ENCODE results near the gene F12.
"Not testable (repeated sequence)": the region's sequence is repeated elsewhere in the genome, so short reads cannot be mapped to it uniquely, and the experiment has no call there.

F12 gene

GRCh38 chr5:177378884-177379883 is 30.2 kb downstream of the F12 start:
- peak; percentile 85 for DNase-seq (ENCODE audit: low read depth, low spot score)
- TF ChIP-seq CTCF (IDR thresholded peaks at IDR 0.05; ENCODE audit: low read depth, low read length), result no peak
- in situ Hi-C loops (cut with HindIII; ENCODE audit: low sequenced_read_pairs), result no loop called here
- no peak overlapping the region for H3K4me3 ChIP-seq (ENCODE audit: low read depth, low read length)

- H3K4me3 ChIP-seq (ENCODE audit: low read depth, low read length), result no peak overlapping the region
- no peak for TF ChIP-seq CTCF (IDR thresholded peaks at IDR 0.05; ENCODE audit: low read depth, low read length)
- DNase-seq (ENCODE audit: low read depth, low spot score), result no peak
- in situ Hi-C loops (cut with HindIII; ENCODE audit: low sequenced_read_pairs), result no loop called here
These were observed 31.2 kb downstream of the F12 start for GRCh38 chr5:177377851-177378776.

GRCh38 chr5:177376107-177376506 is 33.3 kb downstream of the F12 start:
- no peak for TF ChIP-seq CTCF (IDR thresholded peaks at IDR 0.05; ENCODE audit: low read depth, low read length)
- no peak overlapping the region for H3K4me3 ChIP-seq (ENCODE audit: low read depth, low read length)
- DNase-seq (ENCODE audit: low read depth, low spot score), result no peak
- in situ Hi-C loops (cut with HindIII; ENCODE audit: low sequenced_read_pairs), result no loop called here

- H3K4me3 ChIP-seq (ENCODE audit: low read depth, low read length); DNase-seq (ENCODE audit: low read depth, low spot score); in situ Hi-C loops (cut with HindIII; ENCODE audit: low sequenced_read_pairs): not testable (repeated sequence)
These were observed 33.8 kb downstream of the F12 start for GRCh38 chr5:177375516-177375915.

GRCh38 chr5:177374211-177374610 is 35.2 kb downstream of the F12 start:
- no peak overlapping the region for H3K4me3 ChIP-seq (ENCODE audit: low read depth, low read length)

GRCh38 chr5:177373806-177374205 is 35.6 kb downstream of the F12 start:
- DNase-seq (ENCODE audit: low read depth, low spot score), result no peak
- no peak overlapping the region for H3K4me3 ChIP-seq (ENCODE audit: low read depth, low read length)
- TF ChIP-seq CTCF (IDR thresholded peaks at IDR 0.05; ENCODE audit: low read depth, low read length), result no peak
- in situ Hi-C loops (cut with HindIII; ENCODE audit: low sequenced_read_pairs), result no loop called here

More at GRCh38 chr5:177374211-177374610, 35.2 kb downstream of the F12 start:
- in situ Hi-C loops (cut with HindIII; ENCODE audit: low sequenced_read_pairs), result no loop called here
- TF ChIP-seq CTCF (IDR thresholded peaks at IDR 0.05; ENCODE audit: low read depth, low read length), result no peak
- DNase-seq (ENCODE audit: low read depth, low spot score), result no peak
